HG03139 (cell line): ENCODE results near the gene CBLN1.
"Not testable (repeated sequence)": the region's sequence is repeated elsewhere in the genome, so short reads cannot be mapped to it uniquely, and the experiment has no call there.

ENCODE experiments used
- ATAC-seq: cut with Tn5 transposase; IDR thresholded peaks from one replicate; pipeline ENCODE4 v1.9.1; 2021; ENCODE audit not compliant: unreplicated experiment

Gene CBLN1

GRCh38 chr16:49277766-49278566 lies 3.7 kb downstream of the CBLN1 start:
- ATAC-seq, result no peak

- no peak for ATAC-seq
Observed at GRCh38 chr16:49277386-49277742, 4.3 kb downstream of the CBLN1 start.

DNA sequence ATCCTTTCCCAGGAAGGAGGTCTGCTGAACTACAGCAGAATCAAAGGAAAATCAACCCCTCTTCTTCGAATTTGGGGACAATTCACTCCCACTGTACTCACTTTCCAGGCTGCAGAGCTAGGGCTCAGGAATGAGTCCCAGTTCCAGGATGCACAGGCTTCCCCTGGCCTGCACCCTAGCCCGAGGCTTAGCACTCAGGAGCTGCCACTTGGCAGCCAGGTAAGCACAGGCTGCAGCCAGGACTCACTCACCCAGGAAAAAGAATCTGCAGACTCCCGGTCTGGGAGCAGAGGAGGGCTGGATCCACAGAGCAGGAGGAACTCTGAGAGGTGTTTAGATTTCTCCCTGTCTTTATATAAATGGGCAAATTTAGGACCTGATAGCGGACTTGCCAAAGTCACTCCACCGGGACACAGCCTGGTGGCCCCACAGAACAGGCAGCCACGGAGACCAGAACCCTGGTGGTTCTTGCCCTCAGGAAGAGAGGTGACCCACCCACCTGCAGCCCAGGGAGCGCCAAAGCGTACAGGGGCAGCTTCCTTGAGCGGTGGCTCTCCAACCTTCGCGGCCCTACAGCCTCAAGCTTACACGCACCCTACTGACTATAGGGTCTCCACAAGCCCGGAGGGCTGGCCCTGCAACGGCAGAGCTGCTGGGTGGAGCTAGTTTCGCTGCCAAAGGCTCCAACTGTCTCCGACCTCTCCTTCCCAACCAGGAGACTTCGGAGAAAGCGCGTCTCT lies 4.8 kb downstream of the CBLN1 start:
- no peak for ATAC-seq

DNA sequence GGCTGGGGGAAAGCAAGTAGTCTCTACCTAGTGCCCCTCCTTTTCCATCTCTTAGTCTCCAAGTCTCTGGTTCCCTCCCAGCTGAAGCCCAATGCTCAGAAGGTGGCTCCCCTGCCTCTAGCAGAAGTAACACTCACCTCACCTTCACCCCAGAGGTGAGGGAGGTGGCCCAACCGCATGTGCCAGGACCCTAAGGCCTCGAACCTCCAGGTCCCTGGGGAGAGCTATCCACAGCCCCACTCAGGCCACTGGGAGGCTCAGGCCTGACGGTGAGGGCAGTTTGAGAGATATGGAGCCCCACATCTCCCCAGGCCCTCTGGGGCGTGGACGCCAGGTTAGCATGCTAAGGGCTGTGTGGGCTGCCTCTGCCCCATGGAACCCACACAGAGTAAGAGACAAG lies 5.8 kb downstream of the CBLN1 start:
- ATAC-seq, result no peak

GRCh38 chr16:49275050-49275730 lies 6.4 kb downstream of the CBLN1 start:
- no peak for ATAC-seq

- ATAC-seq, result no peak
Observed at GRCh38 chr16:49274591-49274990, 7.0 kb downstream of the CBLN1 start.

DNA sequence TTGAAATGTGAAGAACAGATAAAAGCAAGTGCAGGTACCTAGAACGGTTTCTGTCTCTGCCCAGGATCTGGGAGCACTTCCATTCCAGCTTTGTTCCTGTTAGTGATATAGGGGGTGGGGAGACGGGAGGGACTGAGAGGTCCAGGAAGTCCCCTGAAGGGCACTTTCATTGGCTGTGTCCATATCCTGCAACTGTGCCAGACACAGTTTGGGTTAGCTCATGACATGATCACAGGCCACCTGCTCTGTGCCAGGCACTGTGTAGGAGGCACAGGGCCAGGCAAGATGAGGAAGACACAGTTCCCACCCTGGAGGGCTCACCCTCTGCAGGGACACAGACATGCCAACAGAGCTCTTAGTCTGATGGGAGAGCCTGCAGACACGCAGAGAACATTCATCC lies 7.9 kb downstream of the CBLN1 start:
- no peak for ATAC-seq

- ATAC-seq, result no peak
Observed at GRCh38 chr16:49271363-49271762, 10.3 kb downstream of the CBLN1 start.

GRCh38 chr16:49269201-49269600 lies 12.4 kb downstream of the CBLN1 start:
- ATAC-seq, result no peak

DNA sequence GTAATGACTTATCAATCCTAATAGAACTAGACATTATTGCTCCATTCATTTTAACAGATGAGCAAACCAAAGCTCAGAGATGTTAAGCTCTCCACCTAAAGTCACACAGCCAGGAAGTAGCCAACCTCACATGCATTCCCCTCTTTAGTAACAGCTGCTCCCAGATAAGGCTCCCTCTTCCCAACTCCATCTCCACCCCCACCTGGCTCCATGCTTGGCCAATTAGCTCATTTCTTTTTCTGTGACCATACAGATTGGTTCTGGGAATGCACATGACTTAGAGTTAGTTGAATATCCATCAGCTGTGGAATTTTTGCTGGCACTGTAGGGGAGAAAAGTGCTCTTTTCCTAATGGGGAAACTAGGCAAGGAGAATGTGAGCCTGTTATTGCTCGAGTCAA lies 13.0 kb downstream of the CBLN1 start:
- no peak for ATAC-seq

- ATAC-seq, result no peak
Observed at GRCh38 chr16:49262501-49262900, 19.1 kb downstream of the CBLN1 start.

DNA sequence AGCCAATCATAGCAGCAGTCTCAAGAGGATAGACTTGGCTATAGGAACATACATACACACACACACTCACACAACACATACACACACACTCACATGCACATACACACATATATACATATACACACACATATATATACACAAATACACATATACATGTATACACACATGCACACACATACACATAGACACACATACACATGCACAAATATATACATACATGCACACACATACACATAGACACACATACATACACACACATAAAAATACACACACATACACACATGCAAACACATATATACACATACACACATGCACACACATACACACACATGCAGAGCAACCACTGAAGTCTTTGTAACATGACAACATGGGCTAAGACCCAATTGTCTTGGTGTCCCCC lies 19.7 kb downstream of the CBLN1 start:
- ATAC-seq, result no peak

- ATAC-seq, result no peak
Observed at GRCh38 chr16:49260956-49261530, 20.6 kb downstream of the CBLN1 start.

DNA sequence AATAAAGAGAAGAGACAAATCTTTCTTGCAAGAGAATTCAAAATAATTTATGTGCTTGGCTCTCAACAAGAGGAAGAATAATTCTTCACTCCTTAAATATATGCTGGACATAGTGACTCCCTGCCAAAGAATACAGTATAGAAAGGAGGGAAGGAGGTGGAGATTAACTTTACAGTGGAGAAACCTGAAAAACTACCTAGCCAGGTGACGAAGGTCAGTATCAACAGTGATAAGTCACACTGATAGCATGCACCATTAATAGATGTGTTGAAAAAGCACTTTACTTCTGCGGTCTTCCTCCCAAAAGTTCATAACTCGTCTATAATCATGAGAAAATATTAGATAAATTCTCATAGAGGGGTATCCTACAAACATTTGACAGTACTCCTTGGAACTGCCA lies 21.4 kb downstream of the CBLN1 start:
- no peak for ATAC-seq

DNA sequence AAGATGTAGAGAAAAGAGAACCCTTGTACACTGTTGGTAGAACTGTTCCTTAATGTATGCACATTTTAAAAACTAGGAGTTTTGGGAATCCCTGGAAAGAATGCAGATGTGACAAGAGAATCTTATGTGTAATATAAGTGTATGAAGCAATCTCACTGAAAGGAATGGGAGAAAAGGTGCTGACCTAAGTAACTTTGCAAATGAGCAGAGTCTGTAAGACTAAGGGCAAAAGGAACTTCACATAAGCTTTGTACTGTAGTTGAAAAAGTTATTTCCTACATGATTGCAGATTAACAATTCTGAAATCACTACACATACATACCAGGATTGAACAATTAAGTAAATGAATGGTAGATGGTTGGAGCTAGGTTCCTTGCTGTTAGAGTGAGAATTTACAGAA lies 22.3 kb downstream of the CBLN1 start:
- no peak for ATAC-seq

GRCh38 chr16:49250689-49251088 lies 30.9 kb downstream of the CBLN1 start:
- ATAC-seq, result no peak

DNA sequence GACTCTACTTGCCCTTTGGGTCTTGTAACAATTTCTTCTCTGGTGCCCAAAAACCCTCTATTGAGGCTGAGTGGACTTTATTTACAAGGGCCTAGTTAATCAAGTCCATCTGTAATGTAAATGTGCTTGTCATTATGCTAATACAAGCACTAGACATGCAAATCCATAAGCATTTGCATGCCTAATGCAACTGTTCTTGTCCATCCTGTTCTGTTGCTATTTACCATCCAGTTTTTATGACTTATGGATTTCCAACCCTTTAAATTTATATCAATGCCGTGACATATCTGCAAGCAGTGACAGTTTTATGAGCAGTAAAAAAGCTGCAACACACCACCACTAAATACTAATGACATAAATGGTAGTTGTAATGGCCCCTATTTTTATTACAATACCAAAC lies 33.4 kb downstream of the CBLN1 start:
- ATAC-seq, result no peak

GRCh38 chr16:49236216-49236615 lies 45.4 kb downstream of the CBLN1 start:
- ATAC-seq, result no peak

- not testable (repeated sequence) for ATAC-seq
Observed at GRCh38 chr16:49228335-49228734, 53.3 kb downstream of the CBLN1 start.
